ENCODE measurements around the gene MDN1. TPM values are rescaled to one million over a fixed set of nuclear protein-coding genes. Genes with fewer than 3 reads are reported as not detected.
A peak's percentile ranks its signal among the peaks of the same experiment; 100 is the strongest.

Gene MDN1
- total and polyA plus RNA-seq, 2 of the 13 experiments (the other 11 are each of a cell fraction or from before 2014, with no cell fraction given), result 18.8 to 52.9 TPM

DNA sequence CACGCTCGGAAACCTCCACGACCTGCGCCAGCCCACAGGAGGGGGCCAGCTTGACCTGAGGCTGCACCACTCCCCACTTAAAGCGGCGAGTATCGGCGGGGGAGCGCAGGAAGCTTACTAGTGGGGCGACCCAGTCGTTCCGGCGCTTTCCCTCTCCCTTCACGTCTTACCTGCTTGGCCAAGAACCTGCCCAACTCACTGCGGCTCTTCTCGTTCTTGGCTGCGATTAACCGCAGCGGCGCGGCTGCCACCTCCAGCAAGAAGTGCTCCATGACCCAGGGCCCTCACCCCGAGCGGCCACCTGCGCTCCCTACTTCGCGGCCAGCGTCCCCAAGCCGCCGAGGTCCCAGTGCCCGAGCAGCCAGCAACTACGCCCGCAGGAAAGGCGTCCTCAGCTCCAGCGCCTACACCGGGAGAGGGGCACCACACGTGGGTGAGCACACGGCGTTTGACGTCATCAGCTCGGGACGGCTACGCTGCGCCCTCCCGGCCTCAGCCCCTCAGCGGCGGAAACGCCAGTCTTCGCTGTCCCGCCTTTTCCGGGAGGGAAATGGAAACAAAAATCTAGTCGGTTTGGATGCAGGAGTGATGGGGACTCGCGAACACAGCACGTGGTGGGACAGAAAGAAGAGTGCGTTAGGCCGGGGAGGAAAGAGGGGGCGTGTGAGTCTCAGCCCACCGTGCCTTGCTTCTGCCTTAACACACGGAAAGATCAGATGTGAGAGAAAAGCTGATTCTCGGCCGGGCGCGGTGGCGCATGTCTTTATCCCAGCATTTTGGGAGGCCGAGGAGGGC is at the start of gene MDN1 (continued):
- TF ChIP-seq ZNF432 (CRISPR knock-in tag; IDR thresholded peaks at IDR 0.05; ENCODE audit: borderline replicate concordance) (no peak), ZMYM3 (CRISPR knock-in tag; IDR thresholded peaks at IDR 0.05) (no peak), NCOA5 (CRISPR knock-in tag; IDR thresholded peaks at IDR 0.05) (no peak), KDM2A (CRISPR knock-in tag; IDR thresholded peaks at IDR 0.05; ENCODE audit: borderline replicate concordance, low read depth) (peak; percentile 91), KLF9 (CRISPR knock-in tag; IDR thresholded peaks at IDR 0.05; ENCODE audit: low read depth) (0 out of 2 replicates have a peak, but pooled peaks have one; percentile 42), NFKBIZ (CRISPR knock-in tag; IDR thresholded peaks at IDR 0.05) (peak; percentile 72; the same call in 1 of the 2 replicates), ZKSCAN5 (CRISPR knock-in tag; IDR thresholded peaks at IDR 0.05) (no peak), ZNF629 (CRISPR knock-in tag; conservative IDR thresholded peaks at IDR 0.05) (no peak; the same call in 1 of the 2 replicates), ZSCAN30 (CRISPR knock-in tag; IDR thresholded peaks at IDR 0.05) (no peak), ZNF605 (CRISPR knock-in tag; IDR thresholded peaks at IDR 0.05) (peak; percentile 74), RBAK (CRISPR knock-in tag; IDR thresholded peaks at IDR 0.05) (no peak), ATM (IDR thresholded peaks at IDR 0.05; ENCODE audit: borderline replicate concordance) (no peak), IRX3 (CRISPR knock-in tag; IDR thresholded peaks at IDR 0.05; ENCODE audit: borderline replicate concordance, low read depth) (peak; percentile 88)
- TF ChIP-seq, protein P1, sequence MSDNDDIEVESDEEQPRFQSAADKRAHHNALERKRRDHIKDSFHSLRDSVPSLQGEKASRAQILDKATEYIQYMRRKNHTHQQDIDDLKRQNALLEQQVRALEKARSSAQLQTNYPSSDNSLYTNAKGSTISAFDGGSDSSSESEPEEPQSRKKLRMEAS (IDR thresholded peaks at IDR 0.05), result peak; percentile 99
- TF ChIP-seq, protein P2, sequence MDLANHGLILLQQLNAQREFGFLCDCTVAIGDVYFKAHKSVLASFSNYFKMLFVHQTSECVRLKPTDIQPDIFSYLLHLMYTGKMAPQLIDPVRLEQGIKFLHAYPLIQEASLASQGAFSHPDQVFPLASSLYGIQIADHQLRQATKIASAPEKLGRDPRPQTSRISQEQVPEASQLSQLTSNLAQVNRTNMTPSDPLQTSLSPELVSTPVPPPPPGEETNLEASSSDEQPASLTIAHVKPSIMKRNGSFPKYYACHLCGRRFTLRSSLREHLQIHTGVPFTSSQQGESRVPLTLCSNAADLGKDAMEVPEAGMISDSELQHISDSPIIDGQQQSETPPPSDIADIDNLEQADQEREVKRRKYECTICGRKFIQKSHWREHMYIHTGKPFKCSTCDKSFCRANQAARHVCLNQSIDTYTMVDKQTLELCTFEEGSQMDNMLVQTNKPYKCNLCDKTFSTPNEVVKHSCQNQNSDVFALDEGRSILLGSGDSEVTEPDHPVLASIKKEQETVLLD (CRISPR knock-in tag; IDR thresholded peaks at IDR 0.05; ENCODE audit: low read depth), result 0 out of 2 replicates have a peak, but pooled peaks have one; percentile 62
- TF ChIP-seq, protein P3, sequence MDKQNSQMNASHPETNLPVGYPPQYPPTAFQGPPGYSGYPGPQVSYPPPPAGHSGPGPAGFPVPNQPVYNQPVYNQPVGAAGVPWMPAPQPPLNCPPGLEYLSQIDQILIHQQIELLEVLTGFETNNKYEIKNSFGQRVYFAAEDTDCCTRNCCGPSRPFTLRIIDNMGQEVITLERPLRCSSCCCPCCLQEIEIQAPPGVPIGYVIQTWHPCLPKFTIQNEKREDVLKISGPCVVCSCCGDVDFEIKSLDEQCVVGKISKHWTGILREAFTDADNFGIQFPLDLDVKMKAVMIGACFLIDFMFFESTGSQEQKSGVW (CRISPR knock-in tag; IDR thresholded peaks at IDR 0.05; ENCODE audit: borderline replicate concordance), result peak; percentile 43; the same call in 1 of the 2 replicates
- TF ChIP-seq, protein P4, sequence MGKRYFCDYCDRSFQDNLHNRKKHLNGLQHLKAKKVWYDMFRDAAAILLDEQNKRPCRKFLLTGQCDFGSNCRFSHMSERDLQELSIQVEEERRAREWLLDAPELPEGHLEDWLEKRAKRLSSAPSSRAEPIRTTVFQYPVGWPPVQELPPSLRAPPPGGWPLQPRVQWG (CRISPR knock-in tag; IDR thresholded peaks at IDR 0.05; ENCODE audit: borderline replicate concordance, low read depth), result no peak
- TF ChIP-seq, protein P5, sequence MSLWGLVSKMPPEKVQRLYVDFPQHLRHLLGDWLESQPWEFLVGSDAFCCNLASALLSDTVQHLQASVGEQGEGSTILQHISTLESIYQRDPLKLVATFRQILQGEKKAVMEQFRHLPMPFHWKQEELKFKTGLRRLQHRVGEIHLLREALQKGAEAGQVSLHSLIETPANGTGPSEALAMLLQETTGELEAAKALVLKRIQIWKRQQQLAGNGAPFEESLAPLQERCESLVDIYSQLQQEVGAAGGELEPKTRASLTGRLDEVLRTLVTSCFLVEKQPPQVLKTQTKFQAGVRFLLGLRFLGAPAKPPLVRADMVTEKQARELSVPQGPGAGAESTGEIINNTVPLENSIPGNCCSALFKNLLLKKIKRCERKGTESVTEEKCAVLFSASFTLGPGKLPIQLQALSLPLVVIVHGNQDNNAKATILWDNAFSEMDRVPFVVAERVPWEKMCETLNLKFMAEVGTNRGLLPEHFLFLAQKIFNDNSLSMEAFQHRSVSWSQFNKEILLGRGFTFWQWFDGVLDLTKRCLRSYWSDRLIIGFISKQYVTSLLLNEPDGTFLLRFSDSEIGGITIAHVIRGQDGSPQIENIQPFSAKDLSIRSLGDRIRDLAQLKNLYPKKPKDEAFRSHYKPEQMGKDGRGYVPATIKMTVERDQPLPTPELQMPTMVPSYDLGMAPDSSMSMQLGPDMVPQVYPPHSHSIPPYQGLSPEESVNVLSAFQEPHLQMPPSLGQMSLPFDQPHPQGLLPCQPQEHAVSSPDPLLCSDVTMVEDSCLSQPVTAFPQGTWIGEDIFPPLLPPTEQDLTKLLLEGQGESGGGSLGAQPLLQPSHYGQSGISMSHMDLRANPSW (CRISPR knock-in tag; IDR thresholded peaks at IDR 0.05; ENCODE audit: borderline replicate concordance), result no peak; the same call in 1 of the 2 replicates
- TF ChIP-seq, protein P6, sequence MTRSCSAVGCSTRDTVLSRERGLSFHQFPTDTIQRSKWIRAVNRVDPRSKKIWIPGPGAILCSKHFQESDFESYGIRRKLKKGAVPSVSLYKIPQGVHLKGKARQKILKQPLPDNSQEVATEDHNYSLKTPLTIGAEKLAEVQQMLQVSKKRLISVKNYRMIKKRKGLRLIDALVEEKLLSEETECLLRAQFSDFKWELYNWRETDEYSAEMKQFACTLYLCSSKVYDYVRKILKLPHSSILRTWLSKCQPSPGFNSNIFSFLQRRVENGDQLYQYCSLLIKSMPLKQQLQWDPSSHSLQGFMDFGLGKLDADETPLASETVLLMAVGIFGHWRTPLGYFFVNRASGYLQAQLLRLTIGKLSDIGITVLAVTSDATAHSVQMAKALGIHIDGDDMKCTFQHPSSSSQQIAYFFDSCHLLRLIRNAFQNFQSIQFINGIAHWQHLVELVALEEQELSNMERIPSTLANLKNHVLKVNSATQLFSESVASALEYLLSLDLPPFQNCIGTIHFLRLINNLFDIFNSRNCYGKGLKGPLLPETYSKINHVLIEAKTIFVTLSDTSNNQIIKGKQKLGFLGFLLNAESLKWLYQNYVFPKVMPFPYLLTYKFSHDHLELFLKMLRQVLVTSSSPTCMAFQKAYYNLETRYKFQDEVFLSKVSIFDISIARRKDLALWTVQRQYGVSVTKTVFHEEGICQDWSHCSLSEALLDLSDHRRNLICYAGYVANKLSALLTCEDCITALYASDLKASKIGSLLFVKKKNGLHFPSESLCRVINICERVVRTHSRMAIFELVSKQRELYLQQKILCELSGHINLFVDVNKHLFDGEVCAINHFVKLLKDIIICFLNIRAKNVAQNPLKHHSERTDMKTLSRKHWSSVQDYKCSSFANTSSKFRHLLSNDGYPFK (CRISPR knock-in tag; IDR thresholded peaks at IDR 0.05; ENCODE audit: borderline replicate concordance), result peak; percentile 88
- TF ChIP-seq, protein P7, sequence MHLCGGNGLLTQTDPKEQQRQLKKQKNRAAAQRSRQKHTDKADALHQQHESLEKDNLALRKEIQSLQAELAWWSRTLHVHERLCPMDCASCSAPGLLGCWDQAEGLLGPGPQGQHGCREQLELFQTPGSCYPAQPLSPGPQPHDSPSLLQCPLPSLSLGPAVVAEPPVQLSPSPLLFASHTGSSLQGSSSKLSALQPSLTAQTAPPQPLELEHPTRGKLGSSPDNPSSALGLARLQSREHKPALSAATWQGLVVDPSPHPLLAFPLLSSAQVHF (CRISPR knock-in tag; IDR thresholded peaks at IDR 0.05), result no peak

All from HepG2 (cell line).